H9 (cell line): ENCODE measurements around the gene TMED10. TPM values are rescaled to one million over a fixed set of nuclear protein-coding genes. Genes with fewer than 3 reads are reported as not detected.

Experiments
- DNase-seq: peaks from one replicate; pipeline ENCODE4 v3.0.0-alpha.2; 2017
- H2AFZ ChIP-seq: one replicate; pipeline ENCODE4 v1.6.1; 2013; ENCODE audit warnings: mild to moderate bottlenecking, low read length, control low read depth, moderate library complexity
- H2AK5ac ChIP-seq: 2 replicates; pipeline ENCODE4 v1.6.1; 2013; ENCODE audit warnings: low read length, control low read depth, mixed read lengths; ENCODE audit not compliant: insufficient read length
- H2BK120ac ChIP-seq: one replicate; pipeline ENCODE4 v1.6.1; 2013; ENCODE audit warnings: low read depth, mild to moderate bottlenecking, low read length, control low read depth, inconsistent platforms; ENCODE audit not compliant: poor library complexity, severe bottlenecking
- H2BK12ac ChIP-seq: 2 replicates; pipeline ENCODE4 v1.6.1; 2013; ENCODE audit warnings: low read length, control low read depth, mixed read lengths, low read depth; ENCODE audit not compliant: insufficient read length
- H2BK15ac ChIP-seq: 2 replicates; pipeline ENCODE4 v1.6.1; 2013; ENCODE audit warnings: low read depth, low read length, control low read depth
- H2BK20ac ChIP-seq: one replicate; pipeline ENCODE4 v1.6.1; 2013; ENCODE audit warnings: low read depth, mild to moderate bottlenecking, low read length, control low read depth, inconsistent platforms; ENCODE audit not compliant: poor library complexity, severe bottlenecking
- H2BK5ac ChIP-seq: 2 replicates; pipeline ENCODE4 v1.6.1; 2013; ENCODE audit warnings: low read length, control low read depth, mixed read lengths; ENCODE audit not compliant: insufficient read length
- H3K14ac ChIP-seq: 2 replicates; pipeline ENCODE4 v1.6.1; 2013; ENCODE audit warnings: low read length, control low read depth; ENCODE audit not compliant: insufficient read depth
- H3K18ac ChIP-seq: 2 replicates; pipeline ENCODE4 v1.6.1; 2013; ENCODE audit warnings: low read depth, mild to moderate bottlenecking, mixed read lengths, low read length, control low read depth; ENCODE audit not compliant: insufficient read length
- H3K23ac ChIP-seq: 2 replicates; pipeline ENCODE4 v1.6.1; 2013; ENCODE audit warnings: low read length, control low read depth, mixed read lengths, low read depth; ENCODE audit not compliant: insufficient read length
- H3K23me2 ChIP-seq: 2 replicates; pipeline ENCODE4 v1.6.1; 2013; ENCODE audit warnings: low read depth, mild to moderate bottlenecking, mixed read lengths, low read length, control low read depth; ENCODE audit not compliant: insufficient read length, poor library complexity, severe bottlenecking
- H3K27ac ChIP-seq: 2 replicates; pipeline ENCODE4 v1.5.1; 2013; ENCODE audit warnings: low read length, control low read depth, mixed read lengths, low read depth; ENCODE audit not compliant: insufficient read length
- H3K27me3 ChIP-seq: 2 replicates; pipeline ENCODE4 v1.6.1; 2013; ENCODE audit warnings: low read length, control low read depth, inconsistent platforms; ENCODE audit not compliant: insufficient read depth
- H3K4ac ChIP-seq: 2 replicates; pipeline ENCODE4 v1.6.1; 2013; ENCODE audit warnings: low read depth, mild to moderate bottlenecking, control low read depth, inconsistent platforms, low read length, moderate library complexity
- H3K4me1 ChIP-seq: 2 replicates; pipeline ENCODE4 v1.6.1; 2013; ENCODE audit warnings: low read length, control low read depth, inconsistent platforms; ENCODE audit not compliant: insufficient read depth
- H3K4me2 ChIP-seq: 2 replicates; pipeline ENCODE4 v1.6.1; 2013; ENCODE audit warnings: low read length, control low read depth, mixed read lengths; ENCODE audit not compliant: insufficient read length, insufficient read depth
- H3K56ac ChIP-seq: 2 replicates; pipeline ENCODE4 v1.6.1; 2013; ENCODE audit warnings: low read depth, mild to moderate bottlenecking, mixed read lengths, low read length, control low read depth; ENCODE audit not compliant: insufficient read length
- H3K79me1 ChIP-seq: 2 replicates; pipeline ENCODE4 v1.6.1; 2013; ENCODE audit warnings: low read depth, mild to moderate bottlenecking, moderate library complexity, low read length, control low read depth, inconsistent platforms; ENCODE audit not compliant: insufficient read depth, poor library complexity, severe bottlenecking
- H3K79me2 ChIP-seq: 2 replicates; pipeline ENCODE4 v1.6.1; 2013; ENCODE audit warnings: low read length, control low read depth, inconsistent platforms; ENCODE audit not compliant: insufficient read depth
- H3K9ac ChIP-seq: 2 replicates; pipeline ENCODE4 v1.6.1; 2013; ENCODE audit warnings: low read length, control low read depth, mixed read lengths; ENCODE audit not compliant: insufficient read length; ENCODE audit errors: extremely low read depth
- H3K9me3 ChIP-seq: one replicate; pipeline ENCODE4 v1.6.1; 2013; ENCODE audit warnings: low read depth, low read length, inconsistent platforms; ENCODE audit not compliant: control insufficient read depth
- H3T11ph ChIP-seq: one replicate; pipeline ENCODE4 v1.6.1; 2013; ENCODE audit warnings: mild to moderate bottlenecking, low read length, control low read depth, inconsistent platforms
- H4K20me1 ChIP-seq: one replicate; pipeline ENCODE4 v1.6.1; 2013; ENCODE audit not compliant: control insufficient read depth, insufficient read length, insufficient read depth
- H4K5ac ChIP-seq: 2 replicates; pipeline ENCODE4 v1.6.1; 2013; ENCODE audit warnings: low read depth, mild to moderate bottlenecking, mixed read lengths, low read length, control low read depth; ENCODE audit not compliant: insufficient read length
- H4K8ac ChIP-seq: replicated peaks from 2 replicates; pipeline ENCODE4 v1.6.1; 2013; ENCODE audit warnings: low read length, control low read depth, mixed read lengths, low read depth; ENCODE audit not compliant: insufficient read length
- H4K91ac ChIP-seq: 2 replicates; pipeline ENCODE4 v1.6.1; 2013; ENCODE audit warnings: low read depth, mild to moderate bottlenecking, moderate library complexity, mixed read lengths, low read length, control low read depth; ENCODE audit not compliant: insufficient read length
- H3K27ac Mint-ChIP-seq, 3 experiments: 2 replicates in 2 of 3; 3 replicates in 1 of 3; pipeline ENCODE4 v1.8.0; 2020 to 2021; ENCODE audit warnings: mixed read lengths in 3 of 3, mild to moderate bottlenecking in 1 of 3, moderate library complexity in 1 of 3
- H3K27me3 Mint-ChIP-seq: 2 replicates; pipeline ENCODE4 v1.8.0; 2021; ENCODE audit warnings: low read depth, mild to moderate bottlenecking, moderate library complexity, mixed read lengths
- H3K36me3 Mint-ChIP-seq, 3 experiments: 2 replicates in 2 of 3; 3 replicates in 1 of 3; pipeline ENCODE4 v1.8.0; 2020 to 2021; ENCODE audit warnings: low read depth in 3 of 3, mixed read lengths in 3 of 3; ENCODE audit not compliant: insufficient read depth in 1 of 3
- H3K4me1 Mint-ChIP-seq, 2 experiments: 2 replicates each; pipeline ENCODE4 v1.8.0; 2020; ENCODE audit warnings: mixed read lengths in 2 of 2
- H3K4me3 Mint-ChIP-seq, 2 experiments: 2 replicates in 1 of 2; 3 replicates in 1 of 2; pipeline ENCODE4 v1.8.0; 2020 to 2021; ENCODE audit warnings: mild to moderate bottlenecking in 2 of 2, mixed read lengths in 2 of 2, moderate library complexity in 1 of 2
- H3K9me3 Mint-ChIP-seq, 2 experiments: 2 replicates in 1 of 2; 3 replicates in 1 of 2; pipeline ENCODE4 v1.8.0; 2020; ENCODE audit warnings: mild to moderate bottlenecking in 2 of 2, mixed read lengths in 2 of 2, moderate library complexity in 1 of 2
- CTCF ChIP-seq: fragments of 200-600 bp; sonication (generic); conservative IDR thresholded peaks from 3 replicates; pipeline ENCODE4 v1.8.0; 2021; ENCODE audit warnings: antibody characterized with exemption, mild to moderate bottlenecking
- WGBS: extraction: QIAGEN DNeasy Blood & Tissue Kit; methylation state at CpG from one replicate; pipeline ENCODE4 v1.1.7; 2013; ENCODE audit warnings: missing lambda C conversion rate, low lambda C conversion rate, mixed read lengths; ENCODE audit not compliant: insufficient read length; ENCODE audit errors: extremely low coverage; 5-methylcytosine and 5-hydroxymethylcytosine counted together
- total RNA-seq: library from RNA; stranded (reverse); gene quantifications from 2 replicates; pipeline ENCODE4 v1.2.1, GENCODE V29; 2021

The TMED10 gene
- total RNA-seq, 1 experiment from 2014 or later, result 176 TPM

- no peaks in the 10 kb centered on the region for H3K79me1 ChIP-seq
- no peak overlapping the region for H4K91ac ChIP-seq
- no peak overlapping the region for H3K18ac ChIP-seq
- H3K23ac ChIP-seq, result no peak overlapping the region
- no peak overlapping the region for H2BK15ac ChIP-seq
- no peak overlapping the region for H2AK5ac ChIP-seq
- H2BK20ac ChIP-seq, result no peak overlapping the region
- 0 out of 7 replicates have a peak overlapping the region, but pooled peaks of 1 of the 3 experiments have one; percentile 21 for H3K27ac Mint-ChIP-seq
- DNase-seq, result no peak
- H3K36me3 Mint-ChIP-seq, result peaks cover 19 to 61% (median 56%) of the 10 kb centered on the region in 3 experiments; a peak in 6 of 7 replicates
- H3K4me3 Mint-ChIP-seq, result no peak overlapping the region
- H3K14ac ChIP-seq, result no peak overlapping the region
- H3K56ac ChIP-seq, result no peak overlapping the region
- no peak overlapping the region for H2AFZ ChIP-seq
- no peaks in the 10 kb centered on the region for H3K27me3 Mint-ChIP-seq
- H3T11ph ChIP-seq, result no peak overlapping the region
- H4K8ac ChIP-seq, result no peak overlapping the region
- no CpG with 5 or more reads among the region's 8 CpGs for WGBS
- H3K4me2 ChIP-seq, result no peak overlapping the region
- no peak overlapping the region for H4K5ac ChIP-seq
- no peak overlapping the region for H3K27ac ChIP-seq
- no peak overlapping the region for H2BK12ac ChIP-seq
- H3K27me3 ChIP-seq, result no peaks in the 10 kb centered on the region
- peaks cover 7 to 8% of the 10 kb centered on the region in 2 experiments for H3K4me1 Mint-ChIP-seq
- H3K9me3 ChIP-seq, result no peaks in the 10 kb centered on the region
- H3K4ac ChIP-seq, result no peak overlapping the region
- no peaks in the 10 kb centered on the region for H3K9me3 Mint-ChIP-seq
- no peaks in the 10 kb centered on the region for H3K4me1 ChIP-seq
- H4K20me1 ChIP-seq, result no peaks in the 10 kb centered on the region
- no peaks in the 10 kb centered on the region for H3K79me2 ChIP-seq
- H2BK120ac ChIP-seq, result no peak overlapping the region
- TF ChIP-seq CTCF, result no peak
- H3K9ac ChIP-seq, result no peak overlapping the region
- no peaks in the 10 kb centered on the region for H3K23me2 ChIP-seq
- no peak overlapping the region for H2BK5ac ChIP-seq
Observed at GRCh38 chr14:75091251-75091650, 85.2 kb downstream of the TMED10 start.
